AG10803 (cell line): ENCODE results near the gene CD99L2.

ENCODE experiments used
- DNase-seq: peaks from one replicate; pipeline ENCODE4 v3.0.0; 2010; ENCODE audit warnings: low read depth
- H3K4me3 ChIP-seq: 2 replicates; pipeline ENCODE4 v1.5.1; 2011; ENCODE audit warnings: mild to moderate bottlenecking, low read length, control low read depth
- CTCF ChIP-seq: conservative IDR thresholded peaks from 2 replicates; pipeline ENCODE4 v1.5.1; 2011; ENCODE audit warnings: mild to moderate bottlenecking, low read length, control low read depth, inconsistent platforms

Gene CD99L2

GRCh38 chrX:150870487-150871340 is 27.8 kb downstream of the CD99L2 start:
- H3K4me3 ChIP-seq = no peak overlapping the region
- no peak for DNase-seq
- TF ChIP-seq CTCF = no peak

GRCh38 chrX:150870029-150870428 is 28.4 kb downstream of the CD99L2 start:
- H3K4me3 ChIP-seq = no peak overlapping the region
- DNase-seq = no peak
- no peak for TF ChIP-seq CTCF

- no peak for TF ChIP-seq CTCF
- H3K4me3 ChIP-seq = no peak overlapping the region
- no peak for DNase-seq
Measured at GRCh38 chrX:150869450-150869849, 29.0 kb downstream of the CD99L2 start.

GRCh38 chrX:150868625-150869024 is 29.8 kb downstream of the CD99L2 start:
- DNase-seq = no peak
- no peak overlapping the region for H3K4me3 ChIP-seq
- no peak for TF ChIP-seq CTCF

- no peak for DNase-seq
- no peak for TF ChIP-seq CTCF
Measured at GRCh38 chrX:150864127-150864526, 34.3 kb downstream of the CD99L2 start.

GRCh38 chrX:150863191-150863590 is 35.3 kb downstream of the CD99L2 start:
- no peak for DNase-seq
- TF ChIP-seq CTCF = no peak
- H3K4me3 ChIP-seq = no peak overlapping the region

More at GRCh38 chrX:150864127-150864526, 34.3 kb downstream of the CD99L2 start:
- no peak overlapping the region for H3K4me3 ChIP-seq

GRCh38 chrX:150857453-150857852 is 41.0 kb downstream of the CD99L2 start:
- no peak for DNase-seq
- H3K4me3 ChIP-seq = no peak overlapping the region
- no peak for TF ChIP-seq CTCF
